ENCODE results near the gene GAL. TPM values are rescaled to one million over a fixed set of nuclear protein-coding genes. Genes with fewer than 3 reads are reported as not detected.

Gene GAL
- total RNA-seq, 4 donors from 2014 or later = 1.9 to 14.1 TPM; not detected in 2

GRCh38 chr11:68691402-68691784 lies 7.0 kb downstream of the GAL start:
- 80 to 89% methylated on average over 6 to 9 of the region's 9 CpGs for WGBS, 2 donors (ENCODE audit: low coverage in 1 of 2)
- H3K27me3 ChIP-seq = peaks cover 43% of the 10 kb centered on the region
- no peaks in the 10 kb centered on the region for H3K36me3 ChIP-seq
- no peaks in the 10 kb centered on the region for H3K4me1 ChIP-seq
- H3K4me3 ChIP-seq = no peak overlapping the region
- H3K9me3 ChIP-seq = no peaks in the 10 kb centered on the region
- no peak overlapping the region for H3K27ac ChIP-seq
- no peak for TF ChIP-seq POLR2A (IDR thresholded peaks at IDR 0.05)
- no peak for TF ChIP-seq EP300 (IDR thresholded peaks at IDR 0.05; ENCODE audit: low read depth)
- TF ChIP-seq POLR2AphosphoS5 (IDR thresholded peaks at IDR 0.05) = no peak
- TF ChIP-seq CTCF (IDR thresholded peaks at IDR 0.05) = no peak
- intact Hi-C loops (cut with DNase I; ENCODE audit: low total_unique reads) (no loop called here), in situ Hi-C loops (cut with MboI; ENCODE audit: low pct_ligation_motif_present in 1 of 4, low pct_unique_long_range_greater_than_20kb in 1 of 4, low sequenced_read_pairs in 3 of 4) (no loop called here)
- DNase-seq = no peak

- in situ Hi-C loops (cut with MboI; ENCODE audit: low pct_ligation_motif_present in 1 of 4, low pct_unique_long_range_greater_than_20kb in 1 of 4, low sequenced_read_pairs in 3 of 4) = no loop called here
- intact Hi-C loops (cut with DNase I; ENCODE audit: low total_unique reads) = loop anchor here (1.0 kb wide), 1 partner anchor 25 kb away; no protein-coding TSS in a partner anchor
- no peak for DNase-seq
- Histone ChIP-seq H3K4me3 (no peak overlapping the region), H3K27me3 (peaks cover 37% of the 10 kb centered on the region), H3K36me3 (no peaks in the 10 kb centered on the region), H3K27ac (no peak overlapping the region), H3K9me3 (no peaks in the 10 kb centered on the region), H3K4me1 (no peaks in the 10 kb centered on the region)
- 81 to 100% methylated on average over 3 to 10 of the region's 10 CpGs for WGBS, 2 donors (ENCODE audit: low coverage in 1 of 2)
- no peak for TF ChIP-seq POLR2AphosphoS5 (IDR thresholded peaks at IDR 0.05)
- TF ChIP-seq CTCF (IDR thresholded peaks at IDR 0.05) = no peak
- no peak for TF ChIP-seq POLR2A (IDR thresholded peaks at IDR 0.05)
- no peak for TF ChIP-seq EP300 (IDR thresholded peaks at IDR 0.05; ENCODE audit: low read depth)
These were observed 7.8 kb downstream of the GAL start for GRCh38 chr11:68692115-68692514.

- Histone ChIP-seq H3K27ac (no peak overlapping the region), H3K9me3 (no peaks in the 10 kb centered on the region), H3K4me3 (no peak overlapping the region), H3K4me1 (no peaks in the 10 kb centered on the region), H3K36me3 (no peaks in the 10 kb centered on the region), H3K27me3 (peaks cover 37% of the 10 kb centered on the region)
- intact Hi-C loops (cut with DNase I; ENCODE audit: low total_unique reads) = loop anchor here (1.0 kb wide), 1 partner anchor 24 kb away; no protein-coding TSS in a partner anchor
- DNase-seq = no peak
- in situ Hi-C loops (cut with MboI; ENCODE audit: low pct_ligation_motif_present in 1 of 4, low pct_unique_long_range_greater_than_20kb in 1 of 4, low sequenced_read_pairs in 3 of 4) = no loop called here
- WGBS, 2 donors (ENCODE audit: low coverage in 1 of 2) = 86% methylated on average over 15 of the region's 15 CpGs; no CpG with 5 or more reads in 1 of the 2 donors
- no peak for TF ChIP-seq EP300 (IDR thresholded peaks at IDR 0.05; ENCODE audit: low read depth)
- TF ChIP-seq POLR2A (IDR thresholded peaks at IDR 0.05) = no peak
- no peak for TF ChIP-seq CTCF (IDR thresholded peaks at IDR 0.05)
- no peak for TF ChIP-seq POLR2AphosphoS5 (IDR thresholded peaks at IDR 0.05)
These were observed 8.6 kb downstream of the GAL start for GRCh38 chr11:68692871-68693483.

- WGBS, 2 donors (ENCODE audit: low coverage in 1 of 2) = 83% methylated on average over 10 of the region's 10 CpGs; no CpG with 5 or more reads in 1 of the 2 donors
- no peak overlapping the region for H3K4me3 ChIP-seq
- intact Hi-C loops (cut with DNase I; ENCODE audit: low total_unique reads) (no loop called here), in situ Hi-C loops (cut with MboI; ENCODE audit: low pct_ligation_motif_present in 1 of 4, low pct_unique_long_range_greater_than_20kb in 1 of 4, low sequenced_read_pairs in 3 of 4) (no loop called here)
- H3K27ac ChIP-seq = no peak overlapping the region
- H3K27me3 ChIP-seq = peaks cover 42% of the 10 kb centered on the region
- H3K9me3 ChIP-seq = no peaks in the 10 kb centered on the region
- no peaks in the 10 kb centered on the region for H3K4me1 ChIP-seq
- no peak for DNase-seq
- H3K36me3 ChIP-seq = no peaks in the 10 kb centered on the region
- TF ChIP-seq POLR2AphosphoS5 (IDR thresholded peaks at IDR 0.05) (no peak), CTCF (IDR thresholded peaks at IDR 0.05) (no peak), POLR2A (IDR thresholded peaks at IDR 0.05) (no peak), EP300 (IDR thresholded peaks at IDR 0.05; ENCODE audit: low read depth) (no peak)
These were observed 9.1 kb downstream of the GAL start for GRCh38 chr11:68693484-68693882.

Measured in transverse colon (tissue), 4 donors.